Retinal pigment epithelial cell (primary cell): Measurements from ENCODE around the gene KLHL9.

Source experiments
- DNase-seq: peaks from one replicate; pipeline ENCODE4 v3.0.0-alpha.2; 2010; ENCODE audit warnings: low read depth
- H3K4me3 ChIP-seq: 2 replicates; pipeline ENCODE4 v1.5.1; 2011; ENCODE audit warnings: mild to moderate bottlenecking, low read length, control low read depth, moderate library complexity
- CTCF ChIP-seq: conservative IDR thresholded peaks from 2 replicates; pipeline ENCODE4 v1.5.1; 2011; ENCODE audit warnings: low read depth, low read length, control low read depth, inconsistent platforms

Gene KLHL9

GRCh38 chr9:21331676-21332402 is 3.4 kb downstream of the KLHL9 start:
- no peak for DNase-seq
- no peak for TF ChIP-seq CTCF
- no peak overlapping the region for H3K4me3 ChIP-seq

- no peak overlapping the region for H3K4me3 ChIP-seq
- DNase-seq: no peak
- TF ChIP-seq CTCF: peak; percentile 63
Observed at GRCh38 chr9:21326526-21327139, 8.6 kb downstream of the KLHL9 start.

GRCh38 chr9:21324047-21324446 is 11.2 kb downstream of the KLHL9 start:
- no peak for TF ChIP-seq CTCF
- no peak for DNase-seq
- H3K4me3 ChIP-seq: no peak overlapping the region

GRCh38 chr9:21322911-21323461 is 12.2 kb downstream of the KLHL9 start:
- no peak overlapping the region for H3K4me3 ChIP-seq
- no peak for TF ChIP-seq CTCF
- no peak for DNase-seq

- no peak for TF ChIP-seq CTCF
- H3K4me3 ChIP-seq: no peak overlapping the region
- DNase-seq: no peak
Observed at GRCh38 chr9:21320465-21320864, 14.7 kb downstream of the KLHL9 start.

GRCh38 chr9:21317956-21318923 is 17.0 kb downstream of the KLHL9 start:
- TF ChIP-seq CTCF: peak; percentile 74
- no peak for DNase-seq
- H3K4me3 ChIP-seq: no peak overlapping the region
